ENCODE results near the gene LRRC26.
A peak's percentile ranks its signal among the peaks of the same experiment; 100 is the strongest.

LRRC26 gene

DNA sequence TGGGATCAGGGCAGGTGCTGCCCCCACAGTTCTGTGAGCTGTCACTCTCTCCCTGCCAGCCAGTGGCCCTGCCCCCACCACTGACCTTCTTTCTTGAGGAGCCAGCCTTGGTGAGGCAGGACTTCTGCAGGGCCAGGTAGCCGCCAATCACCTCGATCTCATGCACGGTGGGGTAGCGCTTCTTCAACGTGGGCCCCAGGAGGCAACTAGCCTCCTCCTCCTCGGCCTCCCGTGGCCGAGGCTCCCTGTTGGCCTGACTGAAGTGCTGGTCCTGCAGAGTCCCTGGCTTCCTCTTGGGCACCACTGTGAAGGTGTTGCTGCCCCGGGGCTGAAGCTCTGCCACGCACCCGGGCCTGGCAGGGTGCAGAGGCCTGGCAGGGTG lies 29.0 kb upstream of the LRRC26 start:
- DNase-seq, result no peak

DNA sequence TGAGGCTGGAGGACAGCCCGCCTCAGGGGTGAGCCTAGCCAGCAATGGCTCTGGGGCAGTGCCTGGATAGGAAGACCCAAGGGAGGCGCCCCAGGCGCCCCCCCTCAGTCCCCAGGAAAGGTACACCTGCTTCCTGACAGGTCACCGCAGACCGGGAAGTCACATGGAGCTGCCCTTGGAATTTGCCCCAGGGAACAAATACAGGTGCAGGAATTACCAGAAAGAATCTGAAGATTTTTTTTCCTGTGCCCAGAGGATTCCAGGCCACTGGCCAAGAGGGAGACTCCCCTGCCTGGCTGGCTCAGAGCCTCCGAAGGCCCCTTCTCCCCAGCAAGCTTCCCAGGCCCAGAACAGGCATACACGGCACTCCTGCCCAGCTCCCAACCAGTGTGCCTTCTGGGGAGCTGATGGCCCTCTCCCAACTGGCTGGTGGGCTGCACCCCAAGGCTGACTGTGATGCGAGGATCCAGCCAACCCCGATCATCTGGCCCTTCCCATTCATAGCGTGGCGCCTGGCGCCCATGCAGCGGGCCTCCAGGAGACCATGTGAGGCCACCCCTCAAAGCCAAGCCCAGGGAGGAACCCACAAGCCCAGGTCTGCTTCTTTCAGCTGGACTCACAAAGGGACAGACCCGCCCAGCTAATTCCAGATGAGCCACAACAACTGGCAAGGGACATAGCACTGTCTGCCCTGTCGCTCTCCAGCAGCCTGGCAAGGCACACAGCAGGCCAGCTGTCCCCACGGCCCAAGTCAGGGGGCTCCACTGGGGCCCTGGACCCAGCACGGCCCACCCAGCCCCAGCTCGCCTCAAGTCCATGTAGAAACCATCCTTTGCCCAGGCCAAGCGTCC lies 28.4 kb upstream of the LRRC26 start:
- DNase-seq, result no peak

DNA sequence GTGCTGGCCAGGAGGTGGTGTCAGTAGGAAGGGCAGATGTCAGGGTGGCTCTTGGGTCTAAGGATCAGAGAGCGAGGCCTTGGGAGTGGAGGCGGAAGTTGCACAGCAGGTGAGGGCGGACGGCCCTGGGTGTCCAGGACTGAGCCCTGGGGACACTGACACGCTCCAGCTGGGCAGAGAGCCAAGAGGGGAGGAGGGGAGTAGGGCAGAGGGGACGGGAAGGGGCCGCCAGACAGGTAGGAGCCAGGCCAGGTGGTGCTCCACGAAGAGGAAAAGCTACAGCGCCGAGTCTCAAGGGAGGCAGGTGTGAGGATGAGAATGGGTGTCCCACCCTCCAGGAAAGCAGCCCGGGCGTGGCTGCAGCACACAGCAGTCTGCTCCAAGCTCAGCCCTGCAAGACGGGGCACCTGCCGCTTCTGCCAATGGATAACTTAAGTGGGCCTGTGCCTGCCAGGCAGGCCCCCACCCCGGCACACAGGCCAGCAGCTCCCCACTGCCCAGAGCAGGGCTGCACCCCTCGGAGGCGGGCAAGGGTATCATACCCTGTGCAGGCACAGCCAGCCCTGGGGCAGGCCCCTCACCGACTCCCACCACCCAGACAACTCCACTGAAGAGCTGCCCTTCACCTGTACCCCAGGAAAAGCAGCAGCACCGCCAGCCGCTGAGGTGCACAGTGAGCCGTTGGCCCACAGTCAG lies 25.8 kb upstream of the LRRC26 start:
- peak; percentile 96 for DNase-seq

DNA sequence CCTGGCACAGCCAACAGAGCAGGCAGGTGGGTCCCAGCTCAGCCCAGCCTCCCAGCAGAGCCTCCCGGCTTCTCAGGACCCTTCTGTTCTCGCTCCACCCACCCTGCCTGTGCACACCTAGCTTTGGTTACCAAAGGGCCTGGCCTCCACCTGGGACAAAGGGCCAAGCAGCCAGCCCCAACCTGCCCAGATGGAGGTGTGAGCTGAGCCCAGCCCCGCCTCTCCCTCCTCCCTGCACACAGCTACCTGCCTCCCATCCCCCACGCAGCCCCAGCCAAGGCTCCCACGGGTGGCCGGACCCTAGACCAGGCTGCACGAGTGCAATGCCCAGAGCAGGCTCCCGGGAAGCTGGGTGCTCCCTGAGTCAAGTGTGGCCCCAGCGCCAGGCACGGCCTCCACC lies 25.1 kb upstream of the LRRC26 start:
- peak; percentile 52 for DNase-seq

DNA sequence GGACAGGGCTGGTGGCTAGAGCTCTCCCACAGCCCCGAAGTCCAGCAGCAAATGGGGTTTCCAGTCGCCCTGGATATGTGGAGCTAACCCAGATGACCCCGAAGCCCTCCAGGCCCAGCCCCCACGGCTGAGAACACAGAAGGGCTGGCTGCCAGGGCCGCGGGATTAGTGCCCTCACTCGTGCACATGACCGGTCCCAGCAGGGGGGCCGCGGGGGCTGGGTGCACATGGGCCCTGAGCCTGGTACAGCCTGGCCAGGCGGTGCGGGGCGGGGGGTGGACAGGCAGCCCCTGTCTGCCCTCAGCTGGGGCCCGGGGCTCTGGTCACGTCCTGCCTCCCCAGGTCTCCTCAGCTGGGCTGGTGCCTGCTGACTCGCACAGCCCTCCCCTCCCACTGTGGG lies 24.5 kb upstream of the LRRC26 start:
- no peak for DNase-seq

DNA sequence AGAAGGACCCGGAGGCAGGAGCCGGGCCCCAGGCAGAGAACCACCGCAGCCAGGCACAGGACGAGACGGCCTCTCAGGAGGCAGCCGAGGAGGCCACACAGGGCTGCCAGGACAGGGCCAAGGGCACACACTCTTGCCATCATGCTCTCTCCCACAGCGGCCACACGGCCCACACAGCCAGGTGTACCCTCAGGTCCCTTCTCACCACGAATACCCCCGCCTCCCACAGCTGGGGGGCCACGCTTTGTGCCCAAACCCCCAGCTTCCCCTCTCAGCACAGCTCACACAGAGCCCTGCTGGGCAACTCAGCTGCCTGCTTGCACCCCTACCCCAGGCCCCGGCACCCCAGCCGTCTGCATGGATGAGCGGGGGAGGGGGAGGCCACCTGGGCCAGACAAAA lies 23.9 kb upstream of the LRRC26 start:
- no peak for DNase-seq

DNA sequence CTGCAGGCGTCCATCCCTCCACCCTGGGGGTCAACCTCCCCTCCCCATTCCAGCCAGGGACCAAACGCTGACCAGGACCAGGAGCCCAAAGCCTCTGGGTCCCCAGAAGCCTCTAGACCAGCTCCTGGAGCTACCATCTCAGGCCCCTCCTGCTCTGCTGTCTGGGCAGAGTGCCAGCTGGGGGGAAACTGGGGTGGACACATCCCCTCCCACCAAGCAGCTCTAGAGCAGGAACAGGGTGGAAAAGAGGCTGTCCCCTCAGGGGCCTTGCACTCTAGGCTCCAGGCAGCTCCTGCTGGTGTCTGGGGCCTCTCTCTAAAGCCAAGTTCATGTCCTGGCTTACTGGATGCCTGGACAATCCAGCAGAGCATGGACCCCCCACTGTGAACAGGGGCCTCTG lies 23.0 kb upstream of the LRRC26 start:
- DNase-seq, result no peak

DNA sequence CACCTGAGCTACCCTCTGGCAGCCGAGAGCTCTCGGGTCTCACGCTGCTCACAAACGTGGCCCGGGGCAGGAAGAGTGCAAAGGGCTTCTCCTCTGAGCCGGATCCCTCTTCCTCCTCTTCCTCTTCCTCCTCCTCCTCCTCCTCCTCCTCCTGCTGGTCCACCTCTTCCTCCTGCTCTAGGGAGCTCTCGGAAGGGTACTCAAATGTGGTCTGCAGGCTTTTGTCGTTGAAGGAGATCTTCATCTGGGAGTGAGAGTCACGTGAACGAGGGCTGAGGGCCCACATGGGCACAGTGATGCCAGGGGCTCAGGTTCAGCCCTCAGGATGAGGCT lies 22.6 kb upstream of the LRRC26 start:
- no peak for DNase-seq

DNA sequence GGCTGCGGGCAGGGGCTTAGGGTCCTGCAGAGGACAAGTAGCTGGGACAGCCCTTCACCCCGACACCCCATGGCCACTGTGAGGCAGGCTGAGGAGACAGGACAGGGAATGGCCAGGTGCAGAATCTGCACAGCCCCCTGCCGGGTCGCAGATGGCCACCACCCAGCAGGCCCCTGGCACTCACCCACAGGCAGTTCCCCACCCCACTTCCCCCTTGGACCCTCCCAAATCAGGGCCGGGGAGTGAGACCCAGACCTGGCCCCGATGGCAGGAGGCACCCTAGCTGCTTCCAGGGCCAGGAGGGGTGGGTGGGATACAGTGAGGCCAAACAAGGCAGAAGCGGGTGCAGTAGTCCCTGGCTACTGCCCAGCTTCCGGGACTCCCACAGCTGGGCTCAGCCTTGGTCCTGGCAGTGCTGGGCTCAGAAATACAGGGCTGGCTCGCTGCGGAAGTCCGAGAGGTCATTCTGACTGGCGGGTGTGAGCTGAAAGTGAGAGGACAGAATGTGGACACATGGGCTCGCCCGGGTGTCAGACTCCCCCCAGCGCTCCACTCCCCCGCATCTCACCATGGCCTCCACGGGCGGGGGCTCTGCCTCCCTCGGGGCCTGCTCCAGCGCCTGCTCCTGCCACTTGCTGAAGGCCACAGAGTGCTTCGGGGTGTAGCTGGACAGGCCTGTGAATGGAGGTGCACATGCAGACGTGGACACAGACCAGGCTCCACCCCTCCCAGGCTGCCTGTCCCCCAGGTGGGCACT lies 22.0 kb upstream of the LRRC26 start:
- no peak for DNase-seq

DNA sequence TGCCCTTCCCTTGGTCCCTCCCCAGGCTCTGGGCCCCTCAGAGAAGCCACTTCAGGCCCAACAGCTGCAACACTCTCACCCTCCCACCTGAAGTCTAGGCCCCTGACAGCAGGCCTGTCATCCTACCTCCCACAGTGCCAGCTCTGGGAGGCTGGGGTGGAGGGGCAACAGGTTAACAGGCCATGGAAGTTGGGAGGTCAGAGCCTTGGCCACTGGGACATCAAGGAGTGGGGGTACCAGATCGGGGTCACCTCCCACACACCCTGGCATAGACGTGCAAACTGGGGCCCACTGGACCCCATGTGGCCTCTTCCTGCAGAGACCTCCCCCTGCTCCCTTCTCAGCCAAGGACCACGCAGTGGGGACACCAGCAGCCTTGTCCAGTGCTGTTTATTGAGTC lies 21.4 kb upstream of the LRRC26 start:
- no peak for DNase-seq

DNA sequence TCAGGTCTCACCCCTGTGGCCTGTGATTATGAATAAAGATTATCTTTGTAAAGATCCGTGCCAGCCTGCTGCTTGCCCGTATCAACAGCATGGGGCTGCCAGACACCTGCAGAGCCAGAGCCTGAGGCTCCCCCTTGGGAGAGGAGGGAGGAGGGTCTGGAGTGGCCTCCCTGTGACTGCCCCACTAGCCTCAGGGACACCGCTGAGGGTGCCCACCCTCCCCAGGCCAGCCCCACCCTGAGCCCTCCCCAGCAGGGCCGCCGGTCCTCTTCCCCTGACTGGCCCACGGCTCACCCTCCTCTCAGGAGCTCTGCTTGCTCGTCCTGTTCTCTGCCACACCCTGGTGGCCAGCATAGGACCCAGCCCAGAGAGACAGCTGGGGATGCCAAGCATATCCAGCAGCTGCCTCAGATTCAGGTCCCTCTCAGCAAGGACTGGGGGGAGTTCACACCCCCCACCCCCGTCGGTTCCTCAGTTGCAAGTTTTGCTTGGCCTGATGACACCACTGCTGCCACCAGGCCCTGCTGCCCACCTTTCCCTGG lies 20.5 kb upstream of the LRRC26 start:
- no peak for DNase-seq

DNA sequence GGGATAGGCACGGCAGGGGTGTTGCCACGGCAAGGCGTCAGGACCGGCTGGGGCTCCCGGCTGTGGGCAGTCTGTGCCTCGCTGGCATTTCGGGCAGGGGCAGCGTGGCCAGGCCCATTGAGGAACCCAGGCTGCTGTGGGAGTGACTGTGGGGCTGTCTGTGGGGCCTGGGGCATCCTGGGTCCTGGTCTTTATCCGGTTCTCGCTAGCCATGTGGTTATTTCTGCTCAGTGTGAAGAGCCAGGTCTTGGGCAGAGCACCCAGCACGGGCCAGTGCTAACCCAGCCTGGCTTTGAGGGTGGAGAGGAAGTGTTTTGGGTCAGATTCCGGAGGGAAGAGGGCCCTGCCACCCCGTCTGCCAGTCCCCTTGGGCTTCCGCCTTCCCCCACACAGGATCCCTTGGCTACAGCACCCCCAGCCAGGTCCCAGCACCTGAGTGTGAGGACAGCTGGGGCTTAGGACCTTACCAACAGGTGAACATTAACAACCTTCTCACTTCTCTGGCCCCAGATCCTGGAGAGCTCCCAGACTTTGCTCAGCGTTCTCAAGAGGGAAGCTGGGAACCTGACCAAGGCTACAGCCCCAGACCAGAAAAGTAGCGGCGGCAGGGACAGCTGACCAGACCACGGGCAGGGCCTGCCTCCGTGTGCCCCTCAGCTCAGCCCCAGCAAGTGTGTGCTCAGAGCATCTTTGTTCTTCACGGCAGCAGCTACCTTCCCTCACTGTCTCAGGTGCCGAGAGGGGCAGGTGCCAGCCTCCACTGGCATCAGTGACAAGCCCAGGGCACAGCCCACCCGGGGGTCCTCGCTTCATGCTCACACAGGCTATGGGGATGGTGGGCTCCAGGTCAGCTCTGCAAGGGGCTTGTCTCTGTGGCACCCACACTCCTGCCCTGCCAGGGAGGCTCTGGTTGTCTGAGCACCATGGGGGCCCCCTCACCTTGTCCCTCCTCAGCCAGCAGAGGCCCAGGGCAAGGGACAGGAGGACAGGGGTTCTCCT lies 19.7 kb upstream of the LRRC26 start:
- no peak for DNase-seq

DNA sequence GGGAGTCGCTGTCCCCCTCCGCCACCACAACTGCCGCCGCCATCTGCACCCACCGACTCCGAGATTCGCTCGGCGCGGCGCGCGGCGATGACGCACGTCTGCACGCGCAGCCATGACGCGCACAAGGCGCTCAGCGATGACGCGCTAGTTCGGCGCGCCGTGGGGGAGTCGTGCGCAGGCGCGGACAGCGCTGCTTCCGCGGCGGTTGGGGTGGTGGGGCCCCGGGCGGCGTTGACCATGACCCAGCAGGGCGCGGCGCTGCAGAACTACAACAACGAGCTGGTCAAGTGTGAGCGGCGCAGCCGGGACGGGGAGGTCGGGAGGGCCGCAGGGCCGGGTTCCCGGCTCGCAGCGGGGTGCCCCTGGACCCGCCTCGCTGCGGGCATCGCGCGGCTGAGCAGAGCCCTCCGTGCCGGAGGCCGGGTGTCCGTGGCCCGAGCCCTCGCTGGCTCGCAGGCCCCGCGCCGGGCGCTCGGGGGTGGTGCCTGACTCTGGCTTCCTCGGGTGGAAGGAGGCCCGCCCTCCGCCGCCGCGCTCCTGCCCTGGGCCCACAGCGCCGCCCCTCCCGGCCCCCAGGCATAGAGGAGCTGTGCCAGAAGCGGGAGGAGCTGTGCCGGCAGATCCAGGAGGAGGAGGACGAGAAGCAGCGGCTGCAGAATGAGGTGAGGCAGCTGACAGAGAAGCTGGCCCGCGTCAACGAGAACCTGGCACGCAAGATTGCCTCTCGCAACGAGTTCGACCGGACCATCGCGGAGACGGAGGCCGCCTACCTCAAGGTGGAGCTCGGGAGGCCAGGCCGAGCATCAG lies 18.8 kb upstream of the LRRC26 start, which contains the start of the genes ANAPC2 and SSNA1:
Gene ANAPC2 (minus strand): TSS at position 71 of the 807 bp plus-strand sequence. CDS start 28 bp downstream, at position 43.
Gene SSNA1 (plus strand): TSS at position 187 of the 807 bp plus-strand sequence. CDS start 51 bp downstream, at position 238.
- DNase-seq, result peak; percentile 94

DNA sequence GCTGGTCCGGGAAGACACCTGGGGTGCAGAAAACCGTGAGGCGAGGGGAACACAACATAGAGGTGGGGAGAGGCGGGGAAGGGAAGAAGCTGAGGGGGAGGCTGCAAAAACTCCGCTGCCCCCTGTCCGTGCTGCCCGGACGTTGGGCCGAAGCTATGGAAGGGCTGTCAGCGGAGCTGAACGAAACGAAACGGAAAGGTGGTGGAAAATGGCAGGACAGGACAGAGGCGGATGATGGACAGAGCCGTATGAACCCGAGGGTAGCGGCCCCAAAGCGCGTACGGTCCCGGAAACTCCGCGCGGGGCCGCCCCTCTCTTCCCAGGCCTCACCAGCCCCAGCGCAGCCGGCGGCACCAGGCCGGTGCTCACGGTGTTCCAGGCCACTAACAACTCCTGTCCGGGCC lies 18.2 kb upstream of the LRRC26 start:
- DNase-seq, result no peak

DNA sequence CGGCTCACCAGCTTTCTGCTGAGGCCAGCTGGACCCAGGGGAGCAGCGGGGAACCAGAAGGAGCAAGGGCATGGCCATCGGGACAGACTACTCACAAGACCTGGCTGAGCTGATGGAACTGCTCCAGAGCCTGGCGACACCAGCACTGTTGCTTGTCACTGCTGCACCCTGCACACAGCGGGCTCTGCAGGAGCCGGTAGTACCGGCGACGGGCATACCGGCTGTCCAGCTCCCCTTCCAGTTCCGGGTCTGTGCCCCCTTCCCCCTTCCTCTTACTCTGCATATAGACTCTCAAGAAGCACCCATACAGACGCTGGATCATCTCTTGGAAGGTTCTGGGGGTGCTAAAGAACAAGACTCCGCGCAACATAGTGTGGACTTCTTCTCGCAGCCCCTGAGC lies 17.5 kb upstream of the LRRC26 start:
- DNase-seq, result no peak

DNA sequence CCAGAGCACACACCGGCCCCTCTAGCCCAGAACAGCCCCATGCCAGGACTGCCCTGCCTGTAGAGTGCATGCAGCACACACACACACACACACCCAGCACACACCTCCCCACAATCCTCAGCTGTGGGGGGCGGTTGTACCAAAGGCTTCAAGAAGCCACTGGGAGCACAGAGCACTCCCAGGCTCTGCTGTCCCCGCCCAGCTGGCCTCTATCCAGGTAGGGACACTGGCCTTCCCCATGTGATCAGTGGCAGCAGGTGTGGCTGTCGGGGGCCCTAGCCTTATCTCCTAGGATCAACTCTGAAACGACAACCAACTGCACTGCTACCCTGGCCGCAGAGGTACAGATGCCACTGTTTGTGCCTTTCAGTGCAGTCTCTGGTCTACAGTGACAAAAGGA lies 16.5 kb upstream of the LRRC26 start:
- no peak for DNase-seq

DNA sequence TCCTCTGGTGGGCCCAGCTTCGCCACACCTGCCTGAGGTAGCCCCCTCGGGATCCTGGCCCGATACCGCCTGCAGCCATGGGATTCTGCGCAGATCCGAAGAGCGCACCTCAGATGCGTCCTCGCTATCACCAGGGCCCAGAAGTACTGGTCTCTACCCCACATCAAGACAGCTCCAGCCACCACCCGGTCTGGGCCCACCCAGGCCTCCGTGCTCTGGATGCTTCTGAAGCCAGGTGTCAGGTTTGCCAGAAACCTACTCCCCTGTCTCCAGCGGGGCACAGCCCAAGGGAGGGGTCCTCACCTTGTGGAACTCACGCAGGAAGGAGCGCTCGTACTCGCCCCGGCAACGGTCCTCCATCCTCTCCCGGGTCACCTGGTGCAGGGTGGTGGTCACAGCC lies 16.1 kb upstream of the LRRC26 start:
- no peak for DNase-seq

DNA sequence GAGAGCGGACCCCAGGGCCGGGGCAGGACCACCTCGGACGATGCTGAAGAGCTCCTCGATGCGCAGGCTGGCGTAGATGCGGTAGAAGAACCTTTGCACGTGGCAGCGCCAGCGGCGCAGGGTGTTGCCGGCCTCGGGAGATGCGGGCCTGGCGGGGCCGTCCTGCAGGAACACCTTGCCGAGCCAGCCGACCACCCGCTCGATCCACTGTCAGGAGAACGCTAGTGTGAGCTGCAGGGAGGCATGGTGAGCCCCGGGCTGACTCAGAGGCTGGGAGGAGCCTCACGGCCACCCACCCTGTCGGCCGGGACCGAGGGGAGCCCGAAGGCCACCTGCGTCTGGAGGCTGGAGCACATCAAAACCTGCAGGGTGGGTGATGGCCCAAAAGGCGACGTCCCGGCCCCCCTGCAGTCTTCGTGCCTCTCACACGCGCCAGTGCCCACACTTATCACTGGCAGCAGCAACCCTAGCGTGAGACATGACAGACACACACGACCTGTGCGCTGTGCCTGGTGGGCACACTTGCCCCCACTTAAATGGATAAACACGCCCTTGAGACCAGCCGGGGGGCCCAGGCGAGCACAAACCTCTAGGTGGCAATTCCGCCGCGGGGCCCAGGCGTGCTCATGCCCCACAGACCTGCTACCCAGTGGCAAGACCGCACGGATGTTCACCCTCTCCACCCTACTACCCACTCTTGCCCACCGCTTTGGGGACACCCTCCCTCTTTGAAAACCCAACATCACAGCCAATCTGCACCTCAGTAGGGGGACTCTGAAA lies 15.2 kb upstream of the LRRC26 start:
- no peak for DNase-seq

DNA sequence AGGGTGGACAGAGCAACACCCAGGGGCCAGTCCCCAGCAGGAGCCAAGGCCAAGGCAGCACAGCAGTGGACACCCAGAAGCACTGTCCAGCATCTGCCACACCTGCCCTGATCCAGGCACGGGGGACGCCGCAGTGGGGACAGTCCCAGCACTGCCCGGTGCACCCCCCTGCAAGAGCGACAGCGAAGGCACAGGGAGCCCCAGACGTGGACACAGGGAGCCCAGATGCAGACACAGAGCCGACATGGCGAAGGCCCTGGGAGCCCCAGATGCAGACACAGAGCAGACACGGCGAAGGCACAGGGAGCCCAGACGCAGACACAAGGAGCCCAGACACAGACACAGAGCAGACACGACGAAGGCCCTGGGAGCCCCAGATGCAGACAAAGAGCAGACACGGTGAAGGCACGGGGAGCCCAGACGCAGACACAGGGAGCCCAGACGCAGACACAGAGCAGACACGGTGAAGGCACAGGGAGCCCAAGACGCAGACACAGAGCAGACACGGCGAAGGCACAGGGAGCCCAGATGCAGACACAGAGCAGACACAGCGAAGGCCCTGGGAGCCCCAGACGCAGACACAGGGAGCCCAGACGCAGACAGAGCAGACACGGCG lies 14.2 kb upstream of the LRRC26 start:
- DNase-seq, result no peak

DNA sequence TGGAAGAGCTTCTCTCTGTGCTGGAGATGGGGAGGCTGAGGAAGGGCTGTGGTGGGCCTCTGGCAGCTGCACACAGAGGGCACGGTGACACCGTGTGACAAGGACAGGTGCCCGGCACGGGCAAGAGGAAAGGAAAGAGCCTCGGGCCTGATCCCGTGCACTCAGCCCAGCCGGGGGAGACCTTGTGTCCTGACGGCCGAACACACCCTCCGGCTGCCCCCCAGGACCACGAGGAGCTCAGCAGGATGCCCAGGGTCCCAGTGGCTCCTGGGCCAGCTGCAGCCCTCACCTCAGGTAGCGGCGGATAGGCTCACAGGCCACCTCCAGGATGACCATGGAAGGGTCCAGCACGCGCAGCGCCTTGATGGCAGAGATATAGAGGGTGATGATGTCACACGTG lies 13.0 kb upstream of the LRRC26 start:
- DNase-seq, result no peak

Measured in NCI-H345 (cell line).